H1 (cell line): ENCODE results near the gene STRIP2. TPM values are rescaled to one million over a fixed set of nuclear protein-coding genes. Genes with fewer than 3 reads are reported as not detected.

ENCODE experiments used
- polyA plus RNA-seq, 7 experiments: library from polyadenylated mRNA; depleted of rRNA in 3 of 7; stranded (reverse) in 5 of 7; unstranded in 2 of 7; fragments of >200 nt in 5 of 7; fragments of 200-250 nt in 2 of 7; gene quantifications; 1 replicate in 5 of 7; 2 replicates in 1 of 7; 4 replicates in 1 of 7; pipeline versions ENCODE4 v1.2.1 to v1.2.3, GENCODE V29; 2011 to 2013; ENCODE audit warnings: missing spikeins in 2 of 7, mixed read lengths in 2 of 7
- small RNA-seq: library from polyadenylated mRNA; stranded (forward); fragments of <200 nt; extraction: miRNeasy Mini kit (QIAGEN cat#:217004); gene quantifications from one replicate; pipeline ENCODE3, GENCODE V24; 2013; ENCODE audit not compliant: insufficient read depth
- total RNA-seq: library from RNA; stranded (reverse); fragmentation: NEBNext Ultra II Directional; extraction: Animal tissue kit (Norgen Biotek cat#: 25700); gene quantifications from 2 replicates; pipeline ENCODE4 v1.2.1, GENCODE V29; 2021

Gene STRIP2
- total and polyA plus RNA-seq, 2 of the 8 experiments (the other 6 are each of a cell fraction or from before 2014, with no cell fraction given), result 5.3 to 8.2 TPM

Small RNA genes lying within 50 kb of the gene (small RNA-seq; reads per million reads assigned to genes)
- gene AC009244.1, result not detected
- not detected for gene RNU1-72P
- gene SNRPGP3, result not detected

Other genes with a start within 250 kb of the STRIP2 start
- 61.2 and 64.5 TPM in 2 replicates for gene SMO, start 245.8 kb upstream of the STRIP2 start, total RNA-seq
- 67.6 and 75.0 TPM in 2 replicates for gene SMO, start 245.8 kb upstream of the STRIP2 start, polyA plus RNA-seq (2011; rRNA removed)
- 25.4 and 30.5 TPM in 2 replicates for gene AHCYL2, start 209.4 kb upstream of the STRIP2 start, total RNA-seq
- gene AHCYL2, start 209.4 kb upstream of the STRIP2 start, polyA plus RNA-seq (2011; rRNA removed), result 16.6 and 20.7 TPM in 2 replicates
- gene SMKR1, start 68.1 kb downstream of the STRIP2 start, total RNA-seq, result 0.39 and 1.2 TPM in 2 replicates
- 0.31 and 1.6 TPM in 2 replicates for gene SMKR1, start 68.1 kb downstream of the STRIP2 start, polyA plus RNA-seq (2011; rRNA removed)
- gene NRF1, start 177.3 kb downstream of the STRIP2 start, total RNA-seq, result 16.7 and 21.4 TPM in 2 replicates
- 17.7 and 18.2 TPM in 2 replicates for gene NRF1, start 177.3 kb downstream of the STRIP2 start, polyA plus RNA-seq (2011; rRNA removed)